ENCODE measurements around the gene OXSM.

The OXSM gene

DNA sequence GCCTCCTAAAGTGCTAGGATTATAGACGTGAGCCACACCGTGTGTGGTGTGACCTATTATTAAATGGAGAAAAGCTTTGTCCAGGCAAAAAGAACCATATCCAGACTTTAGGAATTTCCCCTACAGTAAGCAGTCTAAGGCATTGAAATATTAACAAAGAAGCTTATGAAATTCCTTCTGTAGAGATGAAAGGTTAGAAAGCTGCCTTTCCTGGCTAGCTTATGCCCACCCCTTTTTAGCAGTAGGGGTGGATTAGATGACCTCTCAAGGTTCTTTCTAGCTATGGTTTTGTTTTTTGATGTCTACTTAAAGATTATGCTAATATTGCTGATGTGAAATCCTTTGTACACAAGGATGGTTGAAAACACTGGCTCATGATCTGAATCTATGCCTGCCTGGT lies 13.9 kb downstream of the OXSM start:
- DNase-seq (ENCODE audit: low read depth in 2 of 2) = no peak

- DNase-seq (ENCODE audit: low read depth in 2 of 2) = no peak
Measured at GRCh38 chr3:25804676-25805075, 14.8 kb downstream of the OXSM start.

- no peak for DNase-seq (ENCODE audit: low read depth in 2 of 2)
Measured at GRCh38 chr3:25812644-25813043, 22.8 kb downstream of the OXSM start.

DNA sequence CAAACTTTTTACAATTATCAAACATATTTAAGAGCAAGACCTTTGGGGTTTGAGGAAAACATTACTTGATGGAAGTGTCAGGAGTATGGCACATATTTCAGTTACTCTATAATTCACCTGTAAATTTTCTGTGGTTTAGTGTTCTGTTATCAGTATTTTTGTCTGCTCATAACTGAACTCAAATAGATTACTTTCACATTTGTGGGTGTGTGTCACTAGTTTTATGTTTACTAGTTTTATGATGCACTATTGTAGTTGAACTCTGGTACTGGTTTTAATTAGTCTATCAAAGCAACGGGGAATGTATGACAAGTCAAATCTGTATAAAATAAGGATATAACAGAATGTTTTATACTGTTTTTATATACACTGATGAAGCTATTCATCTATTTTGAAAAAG lies 27.2 kb downstream of the OXSM start:
- no peak for DNase-seq (ENCODE audit: low read depth in 2 of 2)

- no peak for DNase-seq (ENCODE audit: low read depth in 2 of 2)
Measured at GRCh38 chr3:25817638-25818037, 27.7 kb downstream of the OXSM start.

GRCh38 chr3:25818335-25818734 lies 28.4 kb downstream of the OXSM start:
- DNase-seq (ENCODE audit: low read depth in 2 of 2) = no peak

GRCh38 chr3:25820366-25820765 lies 30.5 kb downstream of the OXSM start:
- no peak for DNase-seq (ENCODE audit: low read depth in 2 of 2)

GRCh38 chr3:25820816-25821486 lies 31.1 kb downstream of the OXSM start:
- no peak for DNase-seq (ENCODE audit: low read depth in 2 of 2)

DNA sequence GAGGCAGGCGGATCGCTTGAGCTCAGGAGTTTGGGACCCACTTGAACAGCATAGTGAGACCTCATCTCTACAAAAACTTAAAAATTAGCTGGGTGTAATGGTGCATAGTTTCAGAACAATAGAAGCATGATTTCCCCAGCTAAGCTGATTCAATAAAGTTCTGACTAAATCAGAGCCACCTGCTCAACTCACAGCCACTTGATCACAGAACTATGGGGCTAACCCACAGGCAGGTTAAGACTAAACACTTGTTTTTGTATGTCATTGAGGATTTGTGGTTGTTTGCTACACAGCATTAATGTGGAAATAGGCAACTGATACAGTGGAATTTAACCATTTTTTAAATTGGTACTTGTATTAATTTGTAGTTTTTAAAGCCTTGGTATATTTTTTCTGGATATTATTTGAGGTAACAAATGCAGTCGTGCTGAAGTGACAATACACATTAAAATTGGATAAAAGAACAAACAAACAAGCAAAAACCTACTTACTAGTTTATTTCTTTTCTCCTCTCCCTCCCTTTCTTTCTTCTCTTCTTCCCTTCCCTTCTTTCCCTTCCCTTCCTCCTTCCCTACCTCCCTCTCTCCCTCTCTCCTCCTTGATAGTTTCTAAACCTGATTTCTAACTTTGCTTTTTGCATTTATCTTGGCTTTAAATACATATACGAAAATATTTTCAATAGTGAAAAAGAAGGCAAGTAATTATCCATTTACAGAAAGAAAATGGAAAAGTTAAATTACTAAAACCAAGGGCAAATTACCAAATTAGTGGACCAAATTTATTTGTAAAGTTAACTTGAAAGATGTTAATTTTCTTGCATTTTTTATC lies 32.1 kb downstream of the OXSM start:
- no peak for DNase-seq (ENCODE audit: low read depth in 2 of 2)

DNA sequence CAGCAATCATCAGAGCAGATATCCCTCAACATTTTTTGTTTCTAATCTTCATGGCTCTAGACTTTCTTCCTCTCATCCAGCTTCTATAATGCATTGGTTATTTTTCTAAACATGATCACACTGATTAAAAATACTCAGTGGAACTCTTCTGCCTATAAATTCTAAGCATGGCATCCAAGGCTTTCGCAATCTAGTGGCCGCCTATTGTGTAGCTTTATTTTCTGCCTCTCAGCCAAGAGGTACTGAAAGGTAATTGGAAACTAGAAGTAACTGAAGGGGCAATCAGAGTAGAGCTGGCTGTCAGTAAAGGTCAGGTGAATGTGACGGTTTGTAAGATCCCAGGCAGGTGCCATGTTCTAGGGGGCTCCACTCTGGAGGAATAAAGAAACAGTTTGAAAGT lies 33.4 kb downstream of the OXSM start:
- DNase-seq (ENCODE audit: low read depth in 2 of 2) = no peak

- DNase-seq (ENCODE audit: low read depth in 2 of 2) = no peak
Measured at GRCh38 chr3:25826510-25826909, 36.6 kb downstream of the OXSM start.

DNA sequence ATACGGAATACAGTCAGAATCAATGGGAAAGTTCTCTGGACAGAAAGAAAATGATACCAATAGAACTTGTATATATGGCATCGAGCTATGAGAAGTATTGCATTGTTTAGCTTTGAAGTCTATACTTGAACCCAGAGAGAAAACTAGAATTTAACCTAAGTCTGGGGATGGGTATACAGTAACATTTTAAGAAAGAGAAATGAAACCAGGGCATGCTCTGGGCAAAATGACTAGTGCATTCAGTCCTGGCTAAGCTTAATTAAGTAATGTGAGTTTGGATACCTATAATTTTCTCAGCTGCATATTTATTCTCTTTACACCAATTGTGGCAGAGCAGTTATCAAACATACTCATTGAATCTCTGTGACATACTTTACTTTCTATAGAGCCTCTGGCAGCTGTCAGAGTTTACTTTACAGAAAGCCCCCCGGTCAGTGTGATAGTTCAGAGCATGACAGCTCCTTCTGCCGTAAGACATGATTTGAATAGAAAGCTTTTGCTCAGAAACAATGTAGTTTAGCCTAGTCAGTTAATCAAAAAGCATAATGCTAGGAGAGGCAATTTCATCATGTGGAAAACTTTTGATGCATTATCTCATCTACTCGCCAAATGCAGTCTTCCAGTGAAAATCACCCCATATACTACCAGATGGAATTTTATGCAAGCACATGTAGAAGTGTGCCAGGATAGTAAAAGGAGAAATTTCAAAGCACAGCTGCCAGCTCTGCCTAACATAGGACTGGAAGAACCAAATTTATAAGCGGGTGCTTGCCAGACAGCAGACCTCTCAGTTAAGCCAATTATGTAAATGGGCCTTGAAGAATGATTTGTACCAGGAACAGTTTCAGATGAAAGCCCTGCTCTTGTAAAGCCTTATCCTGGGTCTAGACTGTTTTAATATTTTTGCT lies 40.7 kb downstream of the OXSM start:
- no peak for DNase-seq (ENCODE audit: low read depth in 2 of 2)

GRCh38 chr3:25831578-25831977 lies 41.7 kb downstream of the OXSM start:
- DNase-seq (ENCODE audit: low read depth in 2 of 2) = no peak

DNA sequence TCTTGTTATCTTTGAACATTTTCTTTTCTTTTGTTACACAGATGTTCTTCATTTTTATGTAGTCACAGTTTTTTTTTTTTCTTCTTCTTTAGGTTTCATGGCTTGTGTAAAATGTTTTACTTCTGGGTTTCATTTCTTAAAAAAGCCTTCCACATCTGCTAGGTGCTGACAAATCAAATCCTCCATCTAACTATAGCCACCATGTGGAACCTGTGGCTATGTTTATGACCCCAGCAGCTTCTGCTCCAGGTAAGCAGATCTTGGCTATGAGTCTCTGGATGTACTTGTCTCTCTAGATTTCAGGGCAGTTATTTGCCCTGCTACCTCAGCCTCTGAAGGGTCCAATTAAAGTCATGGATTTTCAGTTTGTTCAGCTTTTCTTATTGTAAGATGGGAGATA lies 44.5 kb downstream of the OXSM start:
- no peak for DNase-seq (ENCODE audit: low read depth in 2 of 2)

- DNase-seq (ENCODE audit: low read depth in 2 of 2) = no peak
Measured at GRCh38 chr3:25836579-25836978, 46.7 kb downstream of the OXSM start.

GRCh38 chr3:25837038-25837437 lies 47.1 kb downstream of the OXSM start:
- DNase-seq (ENCODE audit: low read depth in 2 of 2) = no peak

DNA sequence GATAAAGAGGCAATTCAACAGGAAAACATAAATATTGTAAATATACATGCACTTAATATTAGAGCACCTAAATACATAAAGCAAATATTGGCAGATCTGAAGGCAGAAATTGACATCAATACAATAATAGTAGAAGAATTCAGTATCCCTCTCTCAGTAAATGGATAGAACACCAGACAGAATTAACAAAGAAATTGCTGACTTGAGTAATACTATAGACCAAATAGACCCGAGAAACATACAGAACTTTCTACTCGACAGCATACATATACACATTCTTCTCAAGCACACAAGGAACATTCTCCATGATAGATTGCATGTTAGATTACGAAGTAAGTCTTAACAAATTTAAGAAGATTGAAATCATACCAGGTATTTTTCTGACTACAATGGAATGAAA lies 50.2 kb downstream of the OXSM start:
- no peak for DNase-seq (ENCODE audit: low read depth in 2 of 2)

GRCh38 chr3:25843332-25843731 lies 53.4 kb downstream of the OXSM start:
- no peak for DNase-seq (ENCODE audit: low read depth in 2 of 2)
